HUES64 (cell line): ENCODE measurements around the gene TNRC18.

ENCODE experiments used
- H3K27ac ChIP-seq: 2 replicates; pipeline ENCODE4 v1.7.0; 2013; ENCODE audit warnings: low read depth, low read length, inconsistent platforms
- H3K27me3 ChIP-seq: 2 replicates; pipeline ENCODE4 v1.6.1; 2013; ENCODE audit warnings: mild to moderate bottlenecking, low read length; ENCODE audit not compliant: insufficient read depth
- H3K36me3 ChIP-seq: 2 replicates; pipeline ENCODE4 v1.6.1; 2013; ENCODE audit warnings: mild to moderate bottlenecking, low read length; ENCODE audit not compliant: insufficient read depth
- H3K4me1 ChIP-seq: 2 replicates; pipeline ENCODE4 v1.6.1; 2013; ENCODE audit warnings: mild to moderate bottlenecking, low read length, moderate library complexity; ENCODE audit not compliant: insufficient read depth
- H3K4me3 ChIP-seq: 2 replicates; pipeline ENCODE4 v1.5.1; 2013; ENCODE audit warnings: mild to moderate bottlenecking, low read length, moderate library complexity
- H3K9ac ChIP-seq: 2 replicates; pipeline ENCODE4 v1.6.1; 2013; ENCODE audit warnings: mild to moderate bottlenecking, low read depth, low read length
- H3K9me3 ChIP-seq: 2 replicates; pipeline ENCODE4 v1.6.1; 2013; ENCODE audit warnings: low read depth, low read length; ENCODE audit not compliant: insufficient read depth
- WGBS: fragments of 150-250, 120-280 bp; methylation state at CpG from one replicate; pipeline ENCODE4 v1.1.7; 2013; ENCODE audit warnings: missing lambda C conversion rate; 5-methylcytosine and 5-hydroxymethylcytosine counted together

TNRC18 gene

DNA sequence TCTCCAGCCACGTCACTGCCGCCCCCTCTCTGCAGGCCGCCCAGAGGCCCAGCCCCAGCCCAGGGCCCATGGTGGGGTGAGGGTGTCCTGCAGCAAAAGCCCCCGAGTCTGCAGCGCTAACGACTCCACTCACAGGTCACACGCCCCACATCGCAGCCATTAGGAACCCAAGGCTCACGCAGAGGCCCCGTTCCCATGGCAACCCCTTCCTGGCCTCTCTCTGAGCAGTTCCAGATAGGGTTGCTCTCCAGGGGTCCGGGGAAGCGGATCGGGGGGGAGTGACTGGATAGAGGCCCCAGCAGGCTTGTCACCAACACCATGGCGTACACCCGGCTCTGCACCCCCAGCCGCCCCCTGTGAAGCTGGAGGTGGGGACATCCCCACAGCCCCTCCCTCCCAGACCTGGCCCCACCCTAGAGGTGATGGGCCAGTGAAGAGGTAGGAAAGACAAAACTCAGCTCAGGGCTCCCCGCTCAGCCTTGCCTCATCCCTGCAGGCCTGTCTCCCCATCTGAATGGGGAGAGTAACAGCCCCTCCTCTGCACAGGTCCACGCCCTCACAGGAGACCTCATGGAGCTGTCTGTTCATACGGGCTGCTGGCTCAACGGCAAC, 41.2 kb downstream of the TNRC18 start:
- H3K27me3 ChIP-seq, result no peaks in the 10 kb centered on the region
- 55% methylated on average over 19 of the region's 20 CpGs for WGBS

DNA sequence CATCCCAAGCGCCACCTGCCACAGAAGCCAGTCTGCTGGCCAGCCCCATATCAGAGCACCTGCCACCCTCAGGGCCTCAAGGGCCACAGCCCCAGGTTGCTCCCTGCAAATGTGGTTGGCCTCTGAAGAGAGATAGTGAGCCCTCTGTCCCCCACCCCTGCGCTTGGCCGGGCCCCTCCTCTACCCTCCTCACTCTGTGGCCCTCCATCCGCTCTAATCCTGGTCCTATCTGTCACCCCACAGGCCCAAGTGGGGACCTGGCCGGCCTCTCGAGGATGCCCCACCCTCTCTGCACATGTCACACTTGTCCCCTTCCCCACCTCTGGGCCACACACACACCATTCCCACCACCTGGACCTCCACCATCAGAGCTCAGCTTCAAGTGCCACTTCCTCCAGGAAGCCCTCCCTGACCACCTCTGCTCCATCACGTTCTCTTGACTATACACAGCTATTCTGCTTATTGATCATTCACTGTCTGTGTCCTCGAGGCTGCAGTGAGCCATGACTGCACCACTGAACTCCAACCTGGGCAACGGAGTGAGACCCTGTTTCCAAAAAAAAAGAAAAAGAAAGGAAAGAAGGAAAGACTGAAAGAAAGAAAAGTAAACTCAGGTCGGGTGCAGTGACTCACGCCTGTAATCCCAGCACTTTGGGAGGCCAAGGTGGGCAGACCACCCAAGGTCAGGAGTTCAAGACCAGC, 42.4 kb downstream of the TNRC18 start:
- H3K4me1 ChIP-seq, result peaks cover 5% of the 10 kb centered on the region
- no peak overlapping the region for H3K27ac ChIP-seq
- 90% methylated on average over 11 of the region's 11 CpGs for WGBS
- H3K4me3 ChIP-seq, result no peak overlapping the region
- no peaks in the 10 kb centered on the region for H3K27me3 ChIP-seq
- H3K9me3 ChIP-seq, result no peaks in the 10 kb centered on the region
- no peak overlapping the region for H3K9ac ChIP-seq
- no peaks in the 10 kb centered on the region for H3K36me3 ChIP-seq

More for the DNA sequence above, 41.2 kb downstream of the TNRC18 start:
- Histone ChIP-seq H3K4me1 (peaks cover 5% of the 10 kb centered on the region), H3K27ac (no peak overlapping the region), H3K9ac (no peak overlapping the region), H3K9me3 (no peaks in the 10 kb centered on the region), H3K4me3 (no peak overlapping the region), H3K36me3 (peaks cover 5% of the 10 kb centered on the region; the same call in 1 of the 2 replicates)

DNA sequence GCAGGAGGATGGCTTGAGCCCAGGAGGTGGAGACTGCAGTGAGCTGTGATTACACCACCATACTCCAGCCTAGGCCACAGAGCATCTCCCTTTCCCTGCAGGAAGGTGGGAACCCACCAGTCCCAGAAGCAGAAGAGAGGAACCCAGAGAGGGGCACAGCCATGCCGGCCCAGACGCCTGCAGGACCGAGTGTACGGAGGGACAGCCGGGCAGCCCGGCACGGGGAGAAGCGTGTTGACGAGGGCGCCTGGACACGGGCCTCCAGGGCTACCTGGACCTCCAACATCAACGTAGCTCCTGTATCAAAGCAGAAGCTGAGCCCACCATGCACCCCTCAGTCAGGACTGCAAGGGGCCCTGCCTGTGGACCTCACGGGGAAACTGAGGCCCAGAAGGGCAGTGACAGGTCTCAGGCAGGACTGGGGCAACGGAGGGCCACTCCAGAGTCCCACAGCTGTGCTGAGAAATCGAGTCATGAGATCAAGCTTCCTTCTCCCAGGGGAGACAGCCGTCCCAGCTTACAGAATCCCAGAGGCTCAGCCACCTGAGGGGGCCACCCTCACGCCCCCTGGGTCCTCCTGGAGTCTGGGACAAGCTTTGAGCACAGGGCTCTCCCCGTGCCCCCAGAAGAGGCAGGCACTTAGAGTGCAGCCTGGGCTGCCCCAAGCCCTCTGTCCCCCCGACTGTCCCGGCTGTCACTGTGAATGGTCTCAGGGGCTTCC, 43.1 kb downstream of the TNRC18 start:
- H3K9ac ChIP-seq, result no peak overlapping the region
- 94% methylated on average over 20 of the region's 20 CpGs for WGBS
- no peak overlapping the region for H3K4me3 ChIP-seq
- H3K27me3 ChIP-seq, result no peaks in the 10 kb centered on the region
- H3K9me3 ChIP-seq, result no peaks in the 10 kb centered on the region
- H3K27ac ChIP-seq, result no peak overlapping the region
- peaks cover 5% of the 10 kb centered on the region for H3K4me1 ChIP-seq
- H3K36me3 ChIP-seq, result no peaks in the 10 kb centered on the region

DNA sequence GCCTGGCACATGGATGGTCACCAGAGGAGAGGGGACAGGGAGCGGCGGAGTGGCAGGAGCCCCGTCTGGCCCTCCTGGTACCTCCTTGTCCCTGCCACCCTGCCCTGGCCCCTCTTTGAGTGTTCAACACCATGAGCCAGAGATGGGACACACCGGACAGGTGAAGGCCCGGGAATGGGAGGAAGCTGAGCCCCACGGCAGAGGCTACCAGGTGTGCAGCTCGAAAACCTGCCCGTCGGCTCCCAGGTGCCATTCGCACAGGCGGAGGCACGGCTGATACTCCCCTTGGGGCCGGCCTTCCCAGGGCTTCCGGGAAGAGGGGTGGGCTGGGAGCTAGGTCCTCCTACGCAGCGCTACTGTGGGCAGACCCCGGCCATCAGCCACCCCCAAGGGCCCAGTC, 44.1 kb downstream of the TNRC18 start:
- 95% methylated on average over 17 of the region's 17 CpGs for WGBS
- H3K27me3 ChIP-seq, result no peaks in the 10 kb centered on the region
- no peak overlapping the region for H3K27ac ChIP-seq
- H3K9me3 ChIP-seq, result no peaks in the 10 kb centered on the region
- peaks cover 5% of the 10 kb centered on the region for H3K4me1 ChIP-seq
- H3K36me3 ChIP-seq, result no peaks in the 10 kb centered on the region
- no peak overlapping the region for H3K9ac ChIP-seq
- H3K4me3 ChIP-seq, result no peak overlapping the region

DNA sequence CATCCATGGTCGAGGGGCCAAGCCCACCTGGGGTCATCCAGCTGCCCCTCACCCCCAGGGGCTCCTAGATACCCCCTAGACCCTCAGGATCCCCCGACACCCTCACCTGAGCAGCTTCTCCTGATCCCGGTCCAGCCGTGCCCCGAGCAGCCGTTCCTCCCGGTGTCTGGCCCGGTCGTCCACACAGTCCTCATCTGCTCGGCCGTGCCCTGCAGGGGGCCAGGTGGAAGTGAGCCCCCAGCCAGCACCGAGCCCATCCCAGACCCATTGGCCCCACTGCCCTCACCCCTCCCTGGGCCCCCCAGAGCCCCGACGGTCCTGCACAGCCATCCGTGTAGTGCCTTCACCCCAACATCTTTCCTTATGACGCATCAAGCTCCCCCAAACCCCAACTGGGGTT, 45.8 kb downstream of the TNRC18 start:
- Histone ChIP-seq H3K27ac (no peak overlapping the region), H3K4me3 (no peak overlapping the region), H3K4me1 (peaks cover 3% of the 10 kb centered on the region), H3K9ac (no peak overlapping the region), H3K27me3 (no peaks in the 10 kb centered on the region), H3K9me3 (no peaks in the 10 kb centered on the region), H3K36me3 (peaks cover 8% of the 10 kb centered on the region; the same call in 1 of the 2 replicates)
- 94% methylated on average over 16 of the region's 16 CpGs for WGBS

DNA sequence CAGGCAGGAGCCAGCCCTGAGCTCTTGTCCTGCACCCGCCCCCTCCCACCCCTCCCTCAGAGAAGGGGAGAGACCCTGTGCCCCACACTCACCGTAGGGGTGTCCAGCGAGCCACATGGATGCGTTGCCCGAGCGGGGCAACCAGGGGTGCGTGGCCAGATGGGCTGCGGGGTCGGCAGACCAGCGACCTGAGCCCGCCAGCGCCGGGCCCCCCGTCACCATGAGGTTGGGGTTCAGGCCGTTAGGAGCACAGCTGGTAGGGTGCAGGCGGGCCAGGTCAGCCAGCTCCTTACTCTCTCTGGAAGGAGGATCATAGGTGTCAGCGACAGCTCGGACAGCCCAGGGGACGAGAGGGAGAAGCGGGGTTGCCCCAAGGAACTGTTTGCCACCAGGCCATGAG, 46.4 kb downstream of the TNRC18 start:
- no peaks in the 10 kb centered on the region for H3K9me3 ChIP-seq
- H3K27ac ChIP-seq, result no peak overlapping the region
- 96% methylated on average over 20 of the region's 20 CpGs for WGBS
- no peaks in the 10 kb centered on the region; the same call in 1 of the 2 replicates for H3K4me1 ChIP-seq
- H3K9ac ChIP-seq, result no peak overlapping the region
- H3K27me3 ChIP-seq, result no peaks in the 10 kb centered on the region
- H3K4me3 ChIP-seq, result no peak overlapping the region
- peaks cover 8% of the 10 kb centered on the region; the same call in 1 of the 2 replicates for H3K36me3 ChIP-seq

DNA sequence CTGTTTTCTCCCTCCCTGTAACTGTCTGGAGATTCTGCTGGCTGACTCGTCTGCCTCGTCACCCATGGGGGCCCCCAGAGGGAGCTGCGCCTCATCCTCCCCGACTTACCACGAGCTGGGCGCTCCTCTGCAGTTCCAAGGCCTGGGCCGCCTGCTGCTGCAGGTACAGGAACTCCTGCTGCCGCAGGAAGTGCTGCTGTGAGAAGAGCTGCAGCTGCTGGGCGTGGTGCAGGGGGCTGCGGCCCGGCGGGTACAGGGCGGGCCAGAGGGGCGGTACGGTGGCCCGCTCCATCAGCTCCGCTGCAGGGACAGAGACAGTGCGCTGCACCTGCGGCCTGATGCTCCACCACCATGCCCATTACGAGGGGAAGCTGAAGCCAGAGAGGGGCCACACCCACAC, 47.7 kb downstream of the TNRC18 start:
- no peak overlapping the region for H3K4me3 ChIP-seq
- H3K4me1 ChIP-seq, result no peaks in the 10 kb centered on the region
- no peak overlapping the region for H3K9ac ChIP-seq
- no peaks in the 10 kb centered on the region for H3K9me3 ChIP-seq
- H3K36me3 ChIP-seq, result peaks cover 8% of the 10 kb centered on the region; the same call in 1 of the 2 replicates
- no peak overlapping the region for H3K27ac ChIP-seq
- WGBS, result 95% methylated on average over 20 of the region's 20 CpGs
- H3K27me3 ChIP-seq, result no peaks in the 10 kb centered on the region

DNA sequence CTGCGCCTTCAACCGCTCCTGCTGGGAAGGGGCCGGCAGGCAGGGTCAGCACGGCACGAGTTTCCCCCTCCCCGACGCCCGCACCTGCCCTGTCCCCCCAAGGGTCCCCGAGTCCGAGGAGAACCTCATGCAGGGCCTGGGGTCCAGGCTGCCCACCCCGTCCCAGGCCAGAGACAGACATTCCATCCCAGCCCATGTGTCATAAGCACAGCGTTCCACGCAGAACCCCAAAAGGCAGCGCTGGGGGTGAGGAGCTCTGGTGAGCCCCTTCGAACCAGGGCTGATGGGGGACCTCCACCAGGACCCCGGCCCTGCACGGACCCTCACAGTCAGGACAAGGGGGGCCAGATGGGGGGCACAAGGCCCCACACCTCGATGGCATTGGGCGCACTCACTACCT, 49.2 kb downstream of the TNRC18 start:
- Histone ChIP-seq H3K9ac (no peak overlapping the region), H3K27ac (no peak overlapping the region), H3K4me3 (no peak overlapping the region), H3K9me3 (no peaks in the 10 kb centered on the region), H3K36me3 (peaks cover 14% of the 10 kb centered on the region; the same call in 1 of the 2 replicates), H3K27me3 (no peaks in the 10 kb centered on the region), H3K4me1 (no peaks in the 10 kb centered on the region)
- 96% methylated on average over 19 of the region's 19 CpGs for WGBS

DNA sequence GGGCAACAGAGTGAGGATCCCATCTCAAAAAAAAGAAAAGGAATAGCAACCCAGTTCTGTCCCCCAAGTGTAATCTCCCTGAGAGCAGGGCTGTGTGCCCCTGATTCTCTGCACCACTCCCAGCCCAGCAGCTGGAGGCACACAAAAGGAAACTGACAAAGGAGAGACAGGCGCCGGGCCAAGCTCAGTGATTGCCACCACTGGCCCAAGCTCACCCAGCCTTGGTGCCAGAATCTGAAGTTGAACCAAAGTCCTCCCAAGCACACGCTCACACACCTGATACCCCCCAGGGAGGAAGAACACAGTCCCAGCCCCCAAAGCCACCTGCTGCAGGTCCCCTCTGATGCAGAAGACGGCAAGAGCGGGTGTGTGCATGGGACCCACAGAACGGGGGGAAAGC, 50.3 kb downstream of the TNRC18 start:
- Histone ChIP-seq H3K9ac (no peak overlapping the region), H3K9me3 (no peaks in the 10 kb centered on the region), H3K4me1 (no peaks in the 10 kb centered on the region), H3K36me3 (peaks cover 14% of the 10 kb centered on the region; the same call in 1 of the 2 replicates), H3K27me3 (no peaks in the 10 kb centered on the region), H3K4me3 (no peak overlapping the region), H3K27ac (no peak overlapping the region)
- WGBS, result 96% methylated on average over 6 of the region's 6 CpGs

DNA sequence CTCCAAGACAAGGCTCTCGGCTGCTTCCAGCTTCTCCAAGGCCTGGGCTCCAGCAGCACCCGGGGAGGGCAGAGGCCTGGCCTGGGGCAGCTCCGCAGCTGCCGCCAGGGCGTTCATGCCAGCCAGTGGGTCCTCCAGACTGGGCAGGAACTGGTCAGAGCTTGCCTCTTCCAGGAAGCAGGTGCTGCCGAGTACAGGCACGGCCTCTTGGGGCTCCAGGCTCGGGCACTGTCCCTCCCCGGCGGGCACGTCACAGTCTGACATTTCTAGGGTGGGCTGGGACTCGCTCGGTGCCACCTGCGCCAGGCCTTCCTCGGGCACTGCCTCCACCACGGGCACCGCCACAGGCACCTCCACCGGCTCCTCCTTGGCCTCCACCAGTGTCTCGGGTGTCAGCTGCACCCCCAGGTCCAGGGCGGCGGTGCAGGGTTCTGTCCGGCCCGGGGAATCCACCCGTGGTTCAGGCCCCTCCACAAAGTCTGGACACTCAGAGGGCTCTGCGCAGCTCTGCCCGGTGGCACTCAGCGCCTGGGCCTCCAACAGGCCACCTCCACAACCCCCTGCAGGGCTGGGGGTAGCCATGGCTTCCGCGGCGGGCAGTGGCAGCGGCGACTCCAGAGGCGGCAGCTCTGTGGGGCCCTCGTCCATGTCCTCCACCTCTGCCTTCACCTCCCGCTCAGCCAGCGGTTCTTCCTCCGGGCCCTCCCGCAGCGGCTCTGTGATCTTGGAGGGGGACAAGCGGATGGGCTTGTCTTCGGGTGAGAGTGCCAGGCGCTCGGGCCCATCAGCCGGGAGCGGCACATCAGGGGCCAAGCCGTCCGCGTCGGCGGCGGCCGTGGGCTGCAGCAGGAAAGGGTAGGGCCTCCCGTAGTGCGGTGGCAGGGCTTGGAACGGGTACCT, 52.9 kb downstream of the TNRC18 start:
- WGBS, result 96% methylated on average over 55 of the region's 55 CpGs
- Histone ChIP-seq H3K4me3 (no peak overlapping the region), H3K36me3 (peaks cover 14% of the 10 kb centered on the region; the same call in 1 of the 2 replicates), H3K9me3 (no peaks in the 10 kb centered on the region), H3K4me1 (no peaks in the 10 kb centered on the region), H3K27ac (no peak overlapping the region), H3K9ac (no peak overlapping the region), H3K27me3 (no peaks in the 10 kb centered on the region)
